Activated CD4-positive, alpha-beta T cell treated with anti-CD3 and anti-CD28 coated beads, Interleukin-2, Interleukin-4, amounts not matched to agents 100 ng/mL and 50 ng/mL, durations not matched to agents 16 hours and 8 hours (primary cell): Measurements from ENCODE around the gene COL6A5.
"Not testable (repeated sequence)": the region's sequence is repeated elsewhere in the genome, so short reads cannot be mapped to it uniquely, and the experiment has no call there.

Source experiments
- DNase-seq: peaks from one replicate; pipeline ENCODE4 v3.0.0-alpha.2; 2020; ENCODE audit warnings: low spot score

Gene COL6A5

DNA sequence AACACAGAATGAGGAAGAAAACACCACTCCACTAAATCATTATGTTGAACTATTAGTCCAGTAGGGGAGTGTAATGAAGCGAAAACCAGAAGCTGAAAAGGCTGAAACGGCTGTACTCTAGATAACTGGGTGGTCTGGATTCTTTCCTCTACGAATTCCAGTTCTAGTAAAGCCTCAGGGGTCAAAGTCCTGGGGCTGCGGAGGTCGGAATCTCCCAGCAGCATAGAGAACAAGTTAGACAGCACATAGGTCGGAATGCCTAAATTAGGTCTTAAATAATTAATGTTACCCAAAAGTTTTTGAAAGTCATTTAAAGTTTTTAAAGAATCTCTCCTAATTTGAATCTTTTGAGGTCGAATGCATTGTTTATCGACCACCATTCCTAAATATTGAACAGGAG is 102.7 kb downstream of the COL6A5 start:
- not testable (repeated sequence) for DNase-seq

DNA sequence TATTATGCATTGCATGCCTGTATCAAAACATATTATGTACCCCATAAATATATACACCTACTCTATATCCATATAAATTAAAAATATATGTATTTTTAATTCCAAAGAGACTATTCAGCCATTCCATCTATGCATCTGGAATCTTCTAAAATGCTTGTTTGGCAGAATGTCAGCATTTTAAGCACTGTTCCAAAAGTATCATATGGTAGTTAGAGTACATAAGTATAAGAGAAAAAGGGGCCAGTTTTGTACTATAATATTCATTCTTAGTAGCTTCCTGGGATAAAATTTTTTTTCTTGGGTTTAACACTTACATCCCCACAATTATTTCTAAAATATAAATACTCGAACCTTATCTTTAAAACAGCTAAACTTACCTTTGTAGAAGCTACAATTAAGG is 111.1 kb downstream of the COL6A5 start:
- no peak for DNase-seq

DNA sequence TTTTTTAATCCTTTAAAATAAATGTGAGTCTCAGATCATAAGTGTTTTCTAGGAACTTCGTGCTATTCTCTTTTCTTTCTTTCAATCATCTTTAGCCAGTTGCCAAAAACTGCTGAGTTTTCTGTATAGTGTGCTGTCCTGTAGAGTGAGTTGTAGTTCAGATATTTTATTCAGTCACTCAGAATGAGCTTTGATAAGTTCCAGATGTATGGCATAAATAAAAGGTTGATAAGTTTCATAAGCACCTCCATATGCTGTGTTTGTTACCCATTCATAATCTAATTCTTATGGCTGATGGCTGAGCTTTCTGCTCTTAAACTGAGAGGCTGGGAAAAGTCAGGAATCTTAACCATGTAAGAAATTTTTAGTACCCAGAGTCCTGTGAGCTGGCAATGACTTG is 112.2 kb downstream of the COL6A5 start:
- DNase-seq, result no peak

DNA sequence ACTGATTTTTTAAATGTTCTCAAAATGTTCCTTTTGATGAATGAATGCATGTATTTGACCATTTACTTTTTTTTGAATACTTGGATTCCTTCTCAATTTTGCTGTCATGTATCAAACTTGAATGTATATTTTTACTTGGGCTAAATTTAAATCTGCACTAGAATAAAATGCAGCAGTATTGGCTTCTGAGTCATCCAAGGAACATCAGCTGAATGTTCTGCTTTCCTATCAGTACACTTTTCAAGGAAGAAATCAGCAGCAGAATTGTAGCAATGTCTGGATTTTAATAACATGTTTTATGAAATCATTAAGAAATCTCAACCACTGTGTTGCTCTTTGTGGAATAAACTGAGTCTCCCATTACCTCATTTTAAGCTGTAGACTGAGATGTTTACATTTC is 114.5 kb downstream of the COL6A5 start:
- DNase-seq, result no peak

DNA sequence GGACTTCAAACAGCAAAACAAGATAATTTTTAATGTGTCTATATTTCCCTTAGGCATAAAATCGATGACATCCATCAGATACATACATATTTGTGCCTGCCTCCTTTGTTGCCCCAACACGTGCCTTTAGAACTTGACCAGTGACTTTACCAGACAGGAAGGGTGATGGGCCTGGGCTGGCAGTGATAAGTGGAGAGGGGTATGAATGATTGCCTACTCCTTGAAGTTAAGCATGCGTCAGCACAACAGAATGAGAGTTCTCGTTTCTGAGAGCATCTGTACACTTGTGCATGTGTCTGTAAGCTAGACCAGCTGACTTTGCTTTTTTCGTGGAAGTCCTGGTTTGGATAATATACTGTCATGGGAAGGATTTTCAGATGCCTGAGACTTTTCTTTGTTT is 116.6 kb downstream of the COL6A5 start:
- DNase-seq, result no peak

DNA sequence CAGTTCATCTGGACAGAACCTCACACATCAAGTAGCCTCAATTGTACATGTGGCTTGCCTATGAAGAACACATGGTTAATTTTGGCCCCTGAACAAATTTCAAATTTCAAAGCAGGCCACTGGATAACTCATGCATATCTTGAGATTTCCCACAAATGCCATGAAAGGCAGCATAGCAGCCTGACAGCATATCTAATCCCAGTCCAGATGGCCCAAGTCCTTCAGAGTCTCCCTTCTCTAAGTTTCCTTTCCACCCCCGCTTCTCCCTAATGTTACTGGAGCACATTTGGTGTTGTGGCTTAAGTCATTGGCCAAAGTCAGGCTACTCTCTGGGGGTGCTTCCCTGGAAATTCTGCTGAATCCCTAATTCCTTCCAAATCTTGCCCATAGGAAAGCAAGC is 117.7 kb downstream of the COL6A5 start:
- DNase-seq, result no peak

DNA sequence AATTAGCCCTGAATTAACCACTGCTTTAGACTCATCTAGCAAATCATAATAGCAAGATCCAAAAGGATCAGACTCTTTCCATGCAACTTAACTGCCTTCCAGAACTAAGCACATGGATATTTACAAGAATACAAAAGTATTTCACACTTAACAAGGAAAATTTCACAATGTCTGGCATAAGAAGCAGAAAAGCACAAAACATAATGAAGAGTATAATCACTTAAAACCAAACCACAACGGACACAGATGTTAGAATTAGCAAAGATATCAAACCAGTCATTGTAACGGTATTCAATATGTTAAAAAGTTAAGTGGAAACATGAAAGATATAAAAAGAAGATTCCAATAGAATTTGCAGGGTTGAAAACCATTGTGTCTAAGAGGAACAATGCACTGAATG is 120.0 kb downstream of the COL6A5 start:
- DNase-seq, result no peak

DNA sequence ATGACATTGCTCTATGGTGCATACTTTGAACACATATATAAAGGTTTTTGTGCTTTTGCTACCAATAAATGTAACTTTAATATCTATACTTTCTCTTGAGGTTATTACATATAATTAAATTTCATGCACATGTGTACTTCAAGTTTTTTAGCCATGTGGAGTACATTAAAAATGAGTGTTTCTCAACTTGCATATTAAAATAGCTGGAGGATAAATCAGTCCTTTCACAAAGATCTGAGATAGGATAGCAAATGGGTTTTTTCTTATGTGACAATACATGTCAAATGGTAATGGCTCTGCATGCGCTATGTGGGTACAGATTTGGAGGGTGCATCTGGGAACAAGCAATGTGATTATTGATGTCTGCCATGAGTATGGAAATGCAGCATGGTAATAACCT is 122.8 kb downstream of the COL6A5 start:
- DNase-seq, result no peak

DNA sequence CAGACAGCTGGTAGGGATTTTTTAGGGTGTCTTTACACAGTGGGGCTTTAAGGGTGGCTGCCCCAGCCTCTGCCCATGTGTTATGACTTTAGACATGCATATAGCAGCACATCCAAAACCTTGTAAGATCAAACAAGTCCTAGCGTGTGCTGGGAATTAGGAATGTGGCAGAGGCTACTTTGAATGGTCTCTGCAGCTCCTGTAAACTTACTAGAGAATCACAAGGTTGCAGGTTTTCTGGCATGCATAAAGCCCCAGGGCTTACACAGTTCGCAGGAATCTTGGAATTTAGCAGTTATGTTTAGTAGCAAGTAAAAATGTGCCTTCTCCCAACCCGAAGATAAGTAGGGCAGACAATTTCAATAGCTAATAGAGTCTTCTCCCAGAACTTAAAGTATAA is 124.7 kb downstream of the COL6A5 start:
- no peak for DNase-seq

DNA sequence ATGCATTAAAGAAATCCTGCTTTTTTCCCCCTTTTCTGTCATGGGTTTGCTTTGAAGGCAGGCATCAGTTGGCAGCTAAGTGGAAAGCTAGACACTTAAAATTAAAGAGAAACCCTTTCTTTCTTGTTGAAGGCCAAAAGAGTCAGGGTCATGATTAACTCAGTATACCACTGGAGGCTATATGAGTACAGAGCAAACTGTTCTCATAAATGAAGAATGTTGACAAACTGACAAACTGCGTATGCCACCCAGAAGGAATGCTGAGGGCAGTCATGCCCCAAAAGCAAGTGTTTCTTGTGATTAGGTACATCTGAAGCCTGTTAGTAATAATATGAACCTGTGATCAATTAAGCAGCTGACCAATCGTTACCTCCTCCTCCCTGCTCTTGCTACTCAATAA is 127.9 kb downstream of the COL6A5 start:
- no peak for DNase-seq

DNA sequence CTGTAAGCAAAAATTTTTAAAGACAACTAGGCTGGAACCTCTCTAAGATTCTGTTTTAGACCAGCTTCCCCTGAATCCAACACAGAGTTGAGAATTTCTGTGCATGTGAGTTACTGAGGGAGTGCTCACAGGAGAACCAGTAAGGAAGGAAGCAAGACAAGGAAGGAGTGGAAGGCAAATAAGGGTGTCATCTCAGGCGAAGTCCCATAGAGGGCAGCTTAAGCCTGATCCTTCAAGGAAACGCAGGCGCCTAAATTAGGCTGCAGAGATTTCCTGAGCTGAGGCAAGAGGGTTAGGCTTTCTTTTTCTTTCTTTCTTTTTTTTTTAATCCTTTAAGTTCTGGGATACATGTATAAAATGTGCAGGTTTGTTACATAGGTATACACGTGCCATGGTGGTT is 135.3 kb downstream of the COL6A5 start:
- DNase-seq, result peak; percentile 1

DNA sequence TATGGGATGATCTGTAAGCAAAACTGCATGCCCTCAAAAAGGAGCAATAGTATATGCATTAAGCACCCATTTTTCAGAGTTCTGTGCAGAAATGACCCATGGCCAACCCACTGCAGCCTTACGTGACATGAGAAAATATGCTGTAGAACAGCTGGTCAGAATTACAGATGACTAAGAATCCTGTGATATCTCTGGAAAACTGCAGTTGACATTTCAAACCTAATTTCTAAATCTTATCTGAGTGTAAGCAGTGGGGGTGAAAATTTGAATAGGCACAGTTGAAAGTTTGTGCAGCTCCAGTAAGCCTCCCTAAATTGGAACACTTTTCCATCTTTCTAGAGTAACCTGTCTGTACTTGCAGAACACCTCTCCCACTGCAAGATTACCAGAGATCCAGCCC is 142.8 kb downstream of the COL6A5 start:
- no peak for DNase-seq

DNA sequence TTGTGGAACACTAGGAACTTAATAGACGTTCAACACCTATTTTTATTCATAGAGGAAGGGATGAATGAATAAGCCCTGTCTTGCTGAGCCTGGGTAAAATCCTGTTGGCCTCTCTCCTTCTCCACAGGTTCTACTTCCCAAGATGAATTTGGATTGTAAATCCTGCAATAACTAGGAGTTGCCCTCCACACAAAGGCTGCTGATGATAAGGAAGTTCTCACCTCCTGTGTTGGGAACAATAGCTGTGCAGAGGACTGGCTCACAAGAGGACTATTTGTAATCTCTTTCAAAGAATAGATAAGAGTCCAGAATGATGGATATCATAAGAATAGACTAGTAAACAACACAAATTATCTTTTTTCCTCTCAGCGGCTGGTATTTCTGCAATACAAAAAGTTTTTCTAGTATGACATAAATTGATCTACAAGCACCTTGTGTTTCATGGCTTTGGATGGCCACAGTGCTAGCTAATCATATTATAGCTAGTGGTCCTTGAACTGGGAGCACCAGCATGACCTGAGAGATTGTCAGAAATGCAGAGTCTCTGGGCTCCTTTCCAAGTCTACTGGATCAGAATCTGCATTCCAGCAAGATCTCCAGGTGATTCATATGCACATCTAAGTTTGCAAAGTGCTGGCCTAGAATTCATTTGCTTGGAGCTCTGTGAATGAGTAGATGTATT is 143.4 kb downstream of the COL6A5 start:
- DNase-seq, result no peak

DNA sequence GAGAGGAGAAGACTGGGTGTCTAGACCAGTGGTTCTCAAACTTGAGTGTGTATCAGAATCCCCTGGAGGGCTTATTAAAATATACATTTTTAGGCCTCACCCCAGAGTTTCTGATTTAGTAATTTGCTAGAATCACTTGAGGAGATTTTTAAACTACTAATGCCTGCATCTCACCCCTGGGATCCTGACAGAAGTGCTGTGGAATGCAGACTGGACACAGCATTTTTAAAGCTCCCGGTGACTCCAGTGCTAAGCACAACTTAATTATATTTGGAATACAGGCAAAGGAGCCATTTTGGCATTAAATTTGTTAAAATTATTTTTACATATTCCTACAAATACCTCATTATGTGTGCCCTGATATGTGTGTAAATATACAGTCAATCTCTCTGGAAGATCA is 144.8 kb downstream of the COL6A5 start:
- no peak for DNase-seq

DNA sequence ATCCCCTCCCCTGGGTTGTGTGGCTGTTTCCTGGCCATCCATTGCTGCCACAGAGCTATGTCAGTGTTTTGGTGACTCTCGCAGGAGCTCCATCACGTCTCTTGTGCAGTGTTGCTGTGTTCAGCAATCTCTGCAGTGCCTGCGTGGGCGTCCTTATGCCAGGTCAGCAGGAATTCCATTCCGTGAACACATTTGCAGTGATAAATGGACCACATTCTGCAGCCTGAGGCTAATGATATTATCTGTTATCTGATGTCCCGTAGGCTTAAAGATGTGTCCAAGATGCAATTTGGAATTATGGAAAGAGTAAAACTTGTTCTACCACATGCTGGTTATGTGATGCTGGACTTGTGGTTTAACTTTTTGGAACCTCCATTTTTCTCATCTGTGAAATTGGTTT is 146.0 kb downstream of the COL6A5 start:
- no peak for DNase-seq

DNA sequence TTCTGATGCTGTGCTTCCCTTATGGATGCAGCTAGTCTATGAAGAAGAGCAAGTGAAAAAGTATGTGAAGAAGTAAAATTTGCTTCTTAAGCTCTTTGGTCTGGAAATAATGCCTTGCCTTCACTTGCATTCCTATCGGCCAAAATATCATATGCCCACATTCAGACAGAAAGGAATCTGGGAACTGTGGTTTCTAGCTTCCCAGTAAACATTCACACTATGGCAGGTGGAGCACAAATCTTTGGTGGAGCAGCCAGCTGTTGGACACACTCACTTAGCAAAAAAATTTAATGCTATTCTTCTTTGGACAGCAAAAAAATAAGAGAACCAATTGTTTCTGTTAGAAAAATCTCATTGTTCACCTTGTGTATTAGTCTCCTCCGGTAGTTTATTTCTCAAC is 159.2 kb downstream of the COL6A5 start:
- DNase-seq, result no peak

DNA sequence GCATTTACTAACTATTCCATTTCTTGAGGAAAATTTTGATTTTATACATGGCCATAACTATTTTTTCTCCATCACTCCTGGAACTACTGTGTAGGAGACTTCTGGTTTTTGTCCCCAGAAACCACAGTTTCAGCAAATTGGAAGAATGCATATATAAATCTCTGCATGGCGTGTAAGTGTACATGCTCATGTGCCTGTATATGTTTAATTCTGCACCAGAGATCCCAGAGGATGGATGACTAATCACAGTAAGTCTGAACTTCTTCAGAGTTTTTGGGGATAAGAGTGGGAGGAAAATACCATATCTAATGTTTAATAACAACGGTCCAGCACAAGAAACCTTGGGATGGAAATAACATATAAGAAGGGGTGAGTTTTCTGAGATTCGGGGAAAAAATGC is 160.6 kb downstream of the COL6A5 start:
- DNase-seq, result no peak

DNA sequence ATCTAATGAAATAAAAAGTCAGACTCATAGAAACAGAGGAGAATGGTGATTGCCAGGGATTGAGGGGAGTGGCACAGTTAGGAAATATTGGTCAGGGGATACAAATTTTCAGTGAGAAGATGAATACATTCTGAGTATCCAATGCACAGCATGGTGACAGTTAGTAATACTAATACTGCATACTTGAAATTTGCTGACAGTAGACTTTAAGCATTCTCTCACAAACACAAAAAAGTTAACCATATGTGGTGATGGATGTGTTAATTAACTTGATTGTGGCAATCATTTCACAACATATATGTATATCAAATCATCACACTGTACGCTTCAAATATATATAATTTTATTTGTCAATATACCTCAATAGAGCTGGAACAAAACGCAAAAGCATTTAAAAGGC is 162.3 kb downstream of the COL6A5 start:
- DNase-seq, result no peak

DNA sequence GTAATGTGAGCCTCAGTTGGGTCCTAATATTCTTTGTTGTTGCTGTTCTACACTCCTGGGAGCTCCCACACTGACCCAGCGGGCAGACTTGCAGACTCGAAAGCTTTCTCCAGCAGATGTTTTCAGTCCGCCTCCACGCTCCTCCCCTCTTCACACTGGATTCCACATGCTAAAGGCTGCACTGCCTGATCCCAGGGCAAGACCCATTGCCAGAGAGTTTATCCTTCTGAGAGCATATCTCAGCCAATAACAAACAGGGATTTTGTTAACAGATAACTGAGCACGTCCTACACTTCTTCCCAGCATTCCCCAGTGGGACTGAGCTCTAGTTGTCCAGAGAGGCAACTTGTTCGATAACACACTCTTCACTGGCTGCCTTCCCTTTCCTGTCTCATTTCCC is 163.5 kb downstream of the COL6A5 start:
- no peak for DNase-seq

DNA sequence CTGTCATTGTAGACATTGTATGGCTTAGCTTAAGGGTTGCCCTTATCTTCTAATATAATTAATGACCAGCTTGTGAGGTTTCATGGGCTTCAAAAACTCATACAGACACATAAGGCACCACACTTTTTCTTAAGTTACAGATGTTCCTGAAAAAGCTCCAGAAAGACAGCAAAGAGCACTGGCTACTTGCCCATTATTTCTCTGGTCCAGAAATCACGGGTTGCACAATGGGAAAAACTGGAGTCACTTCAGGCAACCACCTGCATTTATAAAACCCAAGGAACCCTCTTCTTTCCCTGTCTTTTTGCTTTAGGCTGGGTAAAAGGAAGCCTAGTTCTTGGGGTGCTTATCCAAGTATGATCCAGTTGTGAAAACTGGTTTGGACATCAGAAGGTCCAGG is 169.2 kb downstream of the COL6A5 start:
- DNase-seq, result no peak

DNA sequence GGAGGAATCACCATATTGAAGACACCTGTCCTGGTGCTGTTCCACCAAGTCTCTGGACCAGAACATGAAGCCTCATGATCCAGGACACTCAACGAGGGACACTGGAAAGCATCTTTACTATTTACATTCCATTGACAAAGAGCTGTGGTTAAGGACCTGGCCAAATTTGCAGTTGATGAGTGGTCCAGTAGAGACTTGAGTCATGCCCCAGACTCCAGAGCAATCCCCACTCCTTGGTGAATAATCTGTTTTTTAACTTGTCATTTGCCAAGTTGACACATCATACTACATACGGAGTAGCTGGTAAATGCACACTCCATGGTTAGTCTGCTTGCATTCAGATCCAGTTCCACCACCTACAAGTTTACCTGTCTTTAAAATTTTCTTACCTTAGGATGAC is 170.3 kb downstream of the COL6A5 start:
- no peak for DNase-seq

DNA sequence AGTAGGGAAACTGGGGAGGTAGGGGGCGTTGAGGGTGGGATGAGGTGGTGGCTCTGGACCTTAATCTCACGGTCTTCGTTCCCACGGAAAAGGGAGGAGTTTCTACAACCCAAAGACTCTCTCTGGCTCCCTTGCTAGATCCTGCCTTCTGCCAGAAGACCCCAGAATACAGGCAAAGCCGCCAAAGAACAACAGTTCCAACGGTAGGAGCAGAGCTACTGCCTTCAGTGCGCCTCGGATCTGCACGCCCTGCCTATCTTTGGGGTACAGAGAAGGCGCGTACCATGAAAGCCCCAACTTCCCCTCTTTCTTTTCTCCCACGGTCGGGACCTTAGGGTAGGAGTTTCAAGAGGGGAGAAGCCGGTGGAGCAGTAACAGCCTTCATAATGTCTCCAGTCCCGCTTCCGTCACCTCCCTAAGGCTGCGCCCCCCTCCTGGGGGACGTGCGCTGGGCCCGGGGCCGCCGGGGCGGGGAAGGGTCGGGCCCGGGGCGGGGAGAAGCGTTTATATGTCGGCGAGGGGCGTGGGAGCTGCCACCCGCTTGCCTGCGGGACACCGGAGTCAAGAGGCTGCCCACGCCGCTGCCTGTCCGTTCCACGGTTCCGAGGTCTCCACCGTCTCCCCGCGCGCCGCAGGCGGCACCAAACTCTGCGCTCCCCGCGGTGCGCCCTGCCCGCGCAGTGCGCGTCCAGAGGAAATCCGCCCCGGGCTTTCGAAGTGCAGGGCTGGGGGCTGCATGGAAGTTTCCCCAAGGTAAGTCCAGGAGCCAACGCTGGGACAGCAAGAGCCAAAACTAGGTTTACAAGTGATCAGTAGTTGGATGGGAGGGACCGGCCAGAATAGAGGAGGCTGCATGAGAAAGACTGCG is 171.4 kb downstream of the COL6A5 start, which contains the start of gene COL6A6:
Gene COL6A6, plus strand, starts transcription at position 533 of the 868 bp plus-strand sequence. CDS start 43,188 bp downstream, outside the sequence.
- DNase-seq, result no peak

DNA sequence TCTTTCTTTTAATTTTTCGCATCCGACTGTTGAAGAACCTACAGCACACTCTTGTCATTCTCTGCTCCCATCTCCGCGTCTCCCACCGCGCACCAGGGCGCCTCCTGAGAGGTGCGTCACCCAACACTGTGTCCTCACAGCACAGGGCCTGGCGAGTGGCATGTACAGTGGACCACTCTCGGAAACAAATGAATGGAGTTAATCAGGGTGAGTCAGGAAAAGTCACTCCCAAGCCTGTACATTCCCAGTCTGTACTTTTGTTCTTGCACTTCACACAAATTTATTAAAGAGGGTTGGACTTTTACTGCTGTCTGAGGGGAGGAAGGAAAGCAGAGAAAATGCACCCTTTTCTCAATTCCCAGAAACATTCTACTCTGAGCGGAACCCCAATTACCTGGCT is 172.1 kb downstream of the COL6A5 start:
- DNase-seq, result no peak

DNA sequence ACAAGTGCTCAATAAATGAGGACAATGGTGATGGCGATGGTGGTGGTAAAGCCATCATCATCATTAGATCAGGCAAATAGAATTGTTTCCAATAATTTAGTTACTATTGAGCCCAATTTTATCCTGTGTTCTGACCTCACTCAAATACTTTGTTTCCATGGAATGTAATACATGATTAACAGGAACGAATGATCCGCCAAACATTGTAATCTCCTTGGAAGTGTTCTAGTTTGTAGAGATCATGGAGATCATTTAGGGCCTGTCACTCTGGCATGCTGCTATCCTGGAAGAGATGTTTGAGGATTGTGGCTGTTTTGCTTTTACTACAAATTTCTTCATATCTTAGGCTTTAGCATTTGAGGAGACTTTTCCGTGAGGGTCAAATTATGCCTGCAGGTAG is 174.3 kb downstream of the COL6A5 start:
- no peak for DNase-seq
